Fibroblast of the aortic adventitia (primary cell): ENCODE data around the gene DPEP1. TPM values are rescaled to one million over a fixed set of nuclear protein-coding genes. Genes with fewer than 3 reads are reported as not detected.

Source experiments
- DNase-seq: peaks from one replicate; pipeline ENCODE4 v3.0.0-alpha.2; 2010; ENCODE audit warnings: low read depth
- H3K4me3 ChIP-seq: 2 replicates; pipeline ENCODE4 v1.5.1; 2011; ENCODE audit warnings: low read depth, mild to moderate bottlenecking, control low read depth, low read length, moderate library complexity
- total RNA-seq: library from RNA; depleted of rRNA; stranded (reverse); fragments of >200 nt; gene quantifications from 2 replicates; pipeline ENCODE4 v1.2.3, GENCODE V29; 2012; ENCODE audit warnings: low replicate concordance
- TF ChIP-seq, protein P1 (sequence below): IDR thresholded peaks from 2 replicates; pipeline ENCODE4 v1.5.1; 2011; ENCODE audit warnings: mild to moderate bottlenecking, low read length, control low read depth, inconsistent platforms; ENCODE audit not compliant: insufficient read depth

Gene DPEP1
- total RNA-seq, 1 donor = not detected

DNA sequence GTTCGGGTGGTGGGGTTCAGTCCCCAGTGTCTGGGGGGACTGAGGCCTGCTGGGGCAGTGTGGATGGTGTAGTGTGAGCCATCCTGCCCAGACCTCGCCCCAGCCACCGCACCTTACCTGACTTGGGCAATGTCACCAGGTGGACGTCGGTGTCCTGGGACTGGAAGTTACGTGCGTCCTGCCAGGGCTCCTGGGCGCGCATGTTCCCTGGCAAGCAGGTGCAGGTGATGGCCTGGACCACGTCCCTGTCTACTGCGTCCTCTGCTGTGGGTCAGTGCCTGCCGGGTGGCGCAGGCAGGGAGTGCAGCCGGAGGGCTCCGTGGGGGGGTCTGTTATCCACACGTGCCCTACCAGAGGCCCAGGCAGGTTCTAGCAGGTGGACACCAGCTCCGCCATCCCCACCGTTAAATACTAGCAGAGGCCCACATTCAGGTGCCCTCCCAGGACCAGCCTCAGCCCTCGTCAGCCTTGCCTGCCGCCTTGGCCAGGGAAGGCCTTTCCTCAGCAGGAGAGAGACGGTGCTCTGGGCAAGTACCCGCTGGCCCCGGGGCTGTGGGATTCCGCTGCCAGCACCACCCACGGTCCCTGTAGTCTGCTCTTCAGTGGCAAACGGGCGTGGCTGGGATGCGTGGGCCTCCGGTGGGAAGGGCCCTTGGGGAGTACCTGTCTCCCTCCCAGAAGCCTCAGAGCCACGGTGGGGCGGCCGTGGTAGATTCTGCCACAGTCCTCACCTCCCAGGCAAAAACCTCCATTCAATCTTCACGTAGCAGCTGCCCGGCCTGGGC lies 8.1 kb upstream of the DPEP1 start:
- H3K4me3 ChIP-seq = no peak overlapping the region
- TF ChIP-seq, protein P1, sequence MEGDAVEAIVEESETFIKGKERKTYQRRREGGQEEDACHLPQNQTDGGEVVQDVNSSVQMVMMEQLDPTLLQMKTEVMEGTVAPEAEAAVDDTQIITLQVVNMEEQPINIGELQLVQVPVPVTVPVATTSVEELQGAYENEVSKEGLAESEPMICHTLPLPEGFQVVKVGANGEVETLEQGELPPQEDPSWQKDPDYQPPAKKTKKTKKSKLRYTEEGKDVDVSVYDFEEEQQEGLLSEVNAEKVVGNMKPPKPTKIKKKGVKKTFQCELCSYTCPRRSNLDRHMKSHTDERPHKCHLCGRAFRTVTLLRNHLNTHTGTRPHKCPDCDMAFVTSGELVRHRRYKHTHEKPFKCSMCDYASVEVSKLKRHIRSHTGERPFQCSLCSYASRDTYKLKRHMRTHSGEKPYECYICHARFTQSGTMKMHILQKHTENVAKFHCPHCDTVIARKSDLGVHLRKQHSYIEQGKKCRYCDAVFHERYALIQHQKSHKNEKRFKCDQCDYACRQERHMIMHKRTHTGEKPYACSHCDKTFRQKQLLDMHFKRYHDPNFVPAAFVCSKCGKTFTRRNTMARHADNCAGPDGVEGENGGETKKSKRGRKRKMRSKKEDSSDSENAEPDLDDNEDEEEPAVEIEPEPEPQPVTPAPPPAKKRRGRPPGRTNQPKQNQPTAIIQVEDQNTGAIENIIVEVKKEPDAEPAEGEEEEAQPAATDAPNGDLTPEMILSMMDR = no peak

DNA sequence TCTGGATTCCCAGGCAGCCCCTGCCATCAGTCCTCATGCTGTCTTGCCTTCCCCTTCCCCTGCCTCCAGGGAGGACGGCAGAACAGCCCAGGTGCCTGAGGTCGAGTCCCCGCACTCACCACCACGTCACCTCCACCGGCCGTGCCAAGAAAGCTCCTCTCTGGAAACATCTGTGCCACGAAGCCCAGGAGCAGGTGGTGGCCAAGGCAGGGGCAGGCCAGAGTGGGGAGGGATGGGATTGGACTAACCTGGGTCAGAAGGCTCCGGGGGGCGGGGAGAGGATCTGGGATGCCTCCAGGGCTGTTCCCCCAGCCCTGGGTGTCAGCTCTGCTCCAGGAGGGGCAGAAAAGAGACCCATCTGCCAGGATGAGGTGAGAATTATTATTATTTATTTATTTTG lies 7.4 kb upstream of the DPEP1 start:
- TF ChIP-seq, protein P1 = no peak
- H3K4me3 ChIP-seq = no peak overlapping the region

More for the DNA sequence above, 8.1 kb upstream of the DPEP1 start:
- no peak for DNase-seq

DNA sequence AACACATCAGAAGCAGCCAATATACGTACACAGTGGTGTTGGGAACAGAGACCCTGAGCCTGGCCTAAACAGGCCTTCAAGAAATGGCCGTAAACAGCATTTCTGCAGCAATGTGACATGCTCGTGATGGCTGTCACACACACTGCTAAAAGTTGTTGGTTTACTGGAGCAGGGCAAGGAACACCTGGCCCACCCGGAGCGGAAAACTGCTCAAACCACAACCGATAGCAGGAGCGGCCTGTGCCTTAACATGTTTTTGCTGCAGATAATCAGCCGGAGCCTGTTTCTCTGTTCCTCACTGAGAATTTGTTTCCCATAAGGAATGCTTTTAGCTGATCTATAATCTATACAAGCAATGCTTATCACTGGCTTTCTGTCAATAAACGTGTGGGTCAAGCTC lies 6.0 kb upstream of the DPEP1 start:
- TF ChIP-seq, protein P1 = no peak
- H3K4me3 ChIP-seq = no peak overlapping the region
- DNase-seq = no peak

More for the DNA sequence above, 7.4 kb upstream of the DPEP1 start:
- no peak for DNase-seq

DNA sequence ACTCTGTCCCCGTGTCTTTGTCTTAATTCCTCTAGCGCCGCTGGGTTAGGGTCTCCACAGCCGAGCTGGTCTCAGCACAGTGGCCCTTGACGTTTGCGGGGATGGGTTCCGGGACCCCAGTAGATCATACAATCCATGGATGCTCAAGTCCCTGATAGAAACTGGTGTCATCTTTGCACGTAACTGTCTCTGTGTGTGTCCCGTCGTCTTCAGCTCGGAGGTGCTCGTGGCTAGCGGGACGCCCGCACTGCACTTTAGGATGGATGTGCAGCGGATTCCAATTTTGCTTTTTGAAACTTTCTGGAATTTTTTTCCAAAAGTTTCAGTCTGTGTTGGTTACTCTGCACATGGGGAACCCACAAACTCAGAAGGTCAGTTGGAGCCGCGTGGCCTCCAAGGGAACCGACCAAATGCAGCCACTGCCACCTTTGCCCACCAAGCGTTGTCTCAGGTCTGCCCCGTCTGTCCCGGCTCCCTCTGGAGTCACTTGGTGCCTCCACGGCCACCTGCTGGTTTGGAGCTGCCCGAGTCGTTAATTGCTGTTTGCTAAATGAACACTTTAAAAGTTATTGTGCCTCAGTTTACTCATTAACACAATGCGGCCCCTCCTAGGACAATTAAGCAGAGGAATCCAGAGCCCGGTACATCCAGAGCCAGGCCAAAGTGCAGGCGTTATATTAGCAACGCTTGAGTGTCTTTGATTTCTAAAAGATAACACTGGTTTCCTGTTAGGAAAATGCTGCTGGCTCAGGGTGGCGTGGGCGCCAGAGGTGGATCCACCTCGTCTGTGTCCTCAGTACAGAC lies 5.3 kb upstream of the DPEP1 start:
- TF ChIP-seq, protein P1 = no peak
- H3K4me3 ChIP-seq = no peak overlapping the region
- DNase-seq = no peak

DNA sequence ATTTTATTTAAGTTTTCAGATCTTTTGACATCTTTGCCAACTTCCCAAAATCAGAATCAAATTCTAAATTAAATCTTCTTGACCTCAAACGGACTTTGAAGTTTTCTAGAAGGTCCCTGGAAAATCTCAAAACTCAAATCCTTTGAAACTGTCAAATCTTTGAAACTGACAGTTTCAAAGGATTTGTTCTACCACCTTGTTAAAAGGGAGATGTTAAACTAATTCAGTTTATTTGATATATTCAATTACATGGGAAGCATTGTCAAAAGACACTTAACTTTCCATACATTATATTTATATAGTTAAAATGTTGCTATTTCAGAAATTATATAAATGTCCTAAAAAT lies 3.4 kb upstream of the DPEP1 start:
- no peak overlapping the region for H3K4me3 ChIP-seq
- TF ChIP-seq, protein P1 = no peak
- DNase-seq = no peak

DNA sequence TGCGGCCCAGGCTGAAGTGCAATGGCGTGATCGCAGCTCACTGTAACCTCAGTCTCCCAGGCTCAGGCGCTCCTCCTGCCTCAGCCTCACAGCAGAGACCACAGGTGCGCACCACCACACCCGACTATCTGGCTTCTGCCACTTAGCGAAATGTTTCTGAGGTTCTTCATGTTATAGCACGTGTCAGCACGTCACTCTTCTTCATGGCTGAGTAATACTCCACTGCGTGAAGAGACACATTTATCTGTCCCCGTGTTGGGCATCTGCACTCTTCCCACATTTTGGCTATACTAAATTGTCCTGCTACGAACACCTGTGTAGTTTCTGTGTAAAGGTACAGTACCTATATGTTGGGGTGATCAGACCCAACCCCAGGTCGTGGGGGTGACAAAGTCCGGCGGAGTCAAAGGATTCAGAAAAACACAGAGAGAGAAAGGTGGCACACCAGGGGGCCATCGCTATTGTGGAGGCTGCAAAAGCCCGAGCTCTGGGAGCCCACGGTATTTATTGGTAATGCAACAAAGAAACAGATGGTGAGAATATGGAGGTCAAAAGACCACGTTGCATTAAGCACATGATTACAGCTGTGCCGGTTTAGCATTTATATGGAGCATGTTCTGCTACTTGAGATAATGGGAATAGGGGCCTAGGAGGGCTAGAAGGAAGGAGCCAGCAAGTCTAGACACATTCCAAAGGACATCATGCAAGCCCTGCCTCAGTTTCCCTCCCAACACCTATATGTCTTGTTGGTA lies 851 bp upstream of the DPEP1 start:
- TF ChIP-seq, protein P1 = no peak
- no peak for DNase-seq
- no peak overlapping the region for H3K4me3 ChIP-seq
